SJSA1 (cell line): Measurements from ENCODE around the gene GRIFIN. TPM values are rescaled to one million over a fixed set of nuclear protein-coding genes. Genes with fewer than 3 reads are reported as not detected.

ENCODE experiments used
- DNase-seq, 2 experiments: peaks; one replicate each; pipeline ENCODE4 v3.0.0-alpha.2; 2015 to 2020; ENCODE audit warnings: low spot score in 2 of 2, low read depth in 1 of 2
- H3K27ac ChIP-seq: fragments of 250-450 bp; sonication (Bioruptor Pico); 2 replicates; pipeline ENCODE4 v1.5.1; 2020; ENCODE audit warnings: mild to moderate bottlenecking, moderate library complexity
- H3K27me3 ChIP-seq: fragments of 250-450 bp; sonication (Bioruptor Pico); replicated peaks from 2 replicates; pipeline ENCODE4 v1.5.1; 2020; ENCODE audit warnings: mild to moderate bottlenecking, moderate library complexity
- H3K36me3 ChIP-seq: fragments of 250-450 bp; sonication (Bioruptor Pico); 2 replicates; pipeline ENCODE4 v1.5.1; 2020; ENCODE audit warnings: mild to moderate bottlenecking
- H3K4me1 ChIP-seq: fragments of 250-450 bp; sonication (Bioruptor Pico); replicated peaks from 2 replicates; pipeline ENCODE4 v1.6.1; 2021; ENCODE audit warnings: mild to moderate bottlenecking
- H3K4me3 ChIP-seq: fragments of 250-450 bp; sonication (Bioruptor Pico); 2 replicates; pipeline ENCODE4 v1.5.1; 2020; ENCODE audit warnings: mild to moderate bottlenecking
- H3K9me3 ChIP-seq: fragments of 250-450 bp; sonication (Bioruptor Pico); replicated peaks from 2 replicates; pipeline ENCODE4 v1.5.1; 2020; ENCODE audit warnings: mild to moderate bottlenecking
- total RNA-seq: library from RNA; depleted of rRNA; stranded (reverse); fragments of >200 nt; shearing (Covaris generic); gene quantifications from 2 replicates; pipeline ENCODE4 v1.2.3, GENCODE V29; 2014

GRIFIN gene
- total RNA-seq, 1 experiment from 2014 or later: not detected

GRCh38 chr7:2441430-2442058 lies 34.7 kb downstream of the GRIFIN start:
- no peaks in the 10 kb centered on the region for H3K27me3 ChIP-seq
- no peak for DNase-seq
- no peak overlapping the region for H3K4me3 ChIP-seq
- no peak overlapping the region for H3K27ac ChIP-seq
- no peaks in the 10 kb centered on the region for H3K9me3 ChIP-seq
- peaks cover under 1% of the 10 kb centered on the region; the same call in 1 of the 2 replicates for H3K36me3 ChIP-seq
- no peaks in the 10 kb centered on the region for H3K4me1 ChIP-seq

- H3K9me3 ChIP-seq: no peaks in the 10 kb centered on the region
- H3K27me3 ChIP-seq: no peaks in the 10 kb centered on the region
- no peak for DNase-seq
- no peak overlapping the region for H3K4me3 ChIP-seq
- H3K27ac ChIP-seq: no peak overlapping the region
- no peaks in the 10 kb centered on the region for H3K4me1 ChIP-seq
- H3K36me3 ChIP-seq: peaks cover 4% of the 10 kb centered on the region; the same call in 1 of the 2 replicates
Observed at GRCh38 chr7:2440608-2441245, 35.5 kb downstream of the GRIFIN start.

GRCh38 chr7:2438775-2439174 lies 37.4 kb downstream of the GRIFIN start:
- no peaks in the 10 kb centered on the region for H3K4me1 ChIP-seq
- DNase-seq: no peak
- H3K27me3 ChIP-seq: no peaks in the 10 kb centered on the region
- no peak overlapping the region for H3K4me3 ChIP-seq
- peaks cover 8% of the 10 kb centered on the region; the same call in 1 of the 2 replicates for H3K36me3 ChIP-seq
- no peak overlapping the region for H3K27ac ChIP-seq
- no peaks in the 10 kb centered on the region for H3K9me3 ChIP-seq

- no peak for DNase-seq
- Histone ChIP-seq H3K27ac (no peak overlapping the region), H3K4me3 (no peak overlapping the region), H3K36me3 (peaks cover 14% of the 10 kb centered on the region), H3K9me3 (no peaks in the 10 kb centered on the region), H3K27me3 (no peaks in the 10 kb centered on the region), H3K4me1 (no peaks in the 10 kb centered on the region)
Observed at GRCh38 chr7:2438186-2438585, 38.0 kb downstream of the GRIFIN start.

- Histone ChIP-seq H3K36me3 (peaks cover 19% of the 10 kb centered on the region), H3K27ac (no peak overlapping the region), H3K27me3 (no peaks in the 10 kb centered on the region), H3K9me3 (no peaks in the 10 kb centered on the region), H3K4me1 (no peaks in the 10 kb centered on the region), H3K4me3 (no peak overlapping the region)
- no peak for DNase-seq
Observed at GRCh38 chr7:2437537-2438148, 38.6 kb downstream of the GRIFIN start.

- Histone ChIP-seq H3K27ac (no peak overlapping the region), H3K4me1 (no peaks in the 10 kb centered on the region), H3K9me3 (no peaks in the 10 kb centered on the region), H3K4me3 (no peak overlapping the region), H3K36me3 (peaks cover 21% of the 10 kb centered on the region), H3K27me3 (no peaks in the 10 kb centered on the region)
- DNase-seq: no peak
Observed at GRCh38 chr7:2437136-2437535, 39.1 kb downstream of the GRIFIN start.

- Histone ChIP-seq H3K4me1 (no peaks in the 10 kb centered on the region), H3K9me3 (peaks cover under 1% of the 10 kb centered on the region; the same call in 1 of the 2 replicates), H3K27me3 (no peaks in the 10 kb centered on the region), H3K36me3 (peaks cover 21% of the 10 kb centered on the region), H3K4me3 (no peak overlapping the region), H3K27ac (no peak overlapping the region)
- no peak for DNase-seq
Observed at GRCh38 chr7:2436341-2437104, 39.7 kb downstream of the GRIFIN start.

- Histone ChIP-seq H3K9me3 (peaks cover 8% of the 10 kb centered on the region), H3K36me3 (peaks cover 21% of the 10 kb centered on the region), H3K4me3 (no peak overlapping the region), H3K27me3 (no peaks in the 10 kb centered on the region), H3K27ac (no peak overlapping the region), H3K4me1 (no peaks in the 10 kb centered on the region)
- no peak for DNase-seq
Observed at GRCh38 chr7:2435146-2435545, 41.1 kb downstream of the GRIFIN start.

- no peak overlapping the region for H3K27ac ChIP-seq
- DNase-seq: no peak
- H3K27me3 ChIP-seq: no peaks in the 10 kb centered on the region
Observed at GRCh38 chr7:2433713-2434550, 42.3 kb downstream of the GRIFIN start.

GRCh38 chr7:2432910-2433712 lies 43.1 kb downstream of the GRIFIN start:
- no peak overlapping the region for H3K4me3 ChIP-seq
- no peak for DNase-seq
- peaks cover 8% of the 10 kb centered on the region for H3K9me3 ChIP-seq
- H3K36me3 ChIP-seq: peaks cover 21% of the 10 kb centered on the region
- no peak overlapping the region for H3K27ac ChIP-seq
- no peaks in the 10 kb centered on the region for H3K4me1 ChIP-seq
- H3K27me3 ChIP-seq: no peaks in the 10 kb centered on the region

More at GRCh38 chr7:2433713-2434550, 42.3 kb downstream of the GRIFIN start:
- H3K4me3 ChIP-seq: no peak overlapping the region
- no peaks in the 10 kb centered on the region for H3K4me1 ChIP-seq
- H3K36me3 ChIP-seq: peaks cover 21% of the 10 kb centered on the region
- H3K9me3 ChIP-seq: peaks cover 8% of the 10 kb centered on the region

GRCh38 chr7:2431260-2431867 lies 44.8 kb downstream of the GRIFIN start:
- Histone ChIP-seq H3K4me3 (no peak overlapping the region), H3K27me3 (no peaks in the 10 kb centered on the region), H3K9me3 (peaks cover 8% of the 10 kb centered on the region), H3K4me1 (no peaks in the 10 kb centered on the region), H3K36me3 (peaks cover 19% of the 10 kb centered on the region), H3K27ac (no peak overlapping the region)
- peak in 1 of 2 experiments; percentile 20 for DNase-seq

- no peak overlapping the region for H3K27ac ChIP-seq
- H3K4me3 ChIP-seq: no peak overlapping the region
- no peaks in the 10 kb centered on the region for H3K27me3 ChIP-seq
- H3K36me3 ChIP-seq: no peaks in the 10 kb centered on the region
- no peak for DNase-seq
- peaks cover 2% of the 10 kb centered on the region for H3K9me3 ChIP-seq
- H3K4me1 ChIP-seq: no peaks in the 10 kb centered on the region
Observed at GRCh38 chr7:2425749-2426148, 50.4 kb downstream of the GRIFIN start.
